ENCODE measurements around the gene PSMB7.

GRCh38 chr9:124311283-124311682 is 104.0 kb downstream of the PSMB7 start:
- TF ChIP-seq EZH2 (IDR thresholded peaks at IDR 0.05; ENCODE audit: low read length, missing control alignments) (no peak), CTCF (conservative IDR thresholded peaks at IDR 0.05 in 1 of 2, IDR thresholded peaks at IDR 0.05 in 1 of 2; ENCODE audit: low read depth in 1 of 2, low read length in 2 of 2) (no peak)
